Measurements from ENCODE around the gene STX1B. TPM values are rescaled to one million over a fixed set of nuclear protein-coding genes. Genes with fewer than 3 reads are reported as not detected.

The STX1B gene
- polyA plus RNA-seq, 1 experiment: 1.5 TPM

- no peak for DNase-seq (ENCODE audit: low read depth)
- CTCF ChIA-PET: no interaction called here
- no peaks in the 10 kb centered on the region for H3K36me3 ChIP-seq (ENCODE audit: control insufficient read depth, insufficient read depth, low read length)
- 0 out of 2 replicates have a peak, but pooled peaks cover 2% of the 10 kb centered on the region for H3K27me3 ChIP-seq (ENCODE audit: control insufficient read depth, insufficient read depth, low read length)
- peak overlapping the region; percentile 50 for H3K4me3 ChIP-seq (ENCODE audit: low read depth, low read length)
- peak; percentile 34 for TF ChIP-seq CTCF (IDR thresholded peaks at IDR 0.05; ENCODE audit: insufficient read depth, low read depth, low read length)
- POLR2A ChIA-PET: no interaction called here
Measured at GRCh38 chr16:31009894-31010584, 399 bp downstream of the STX1B start.

- no peak for TF ChIP-seq CTCF (IDR thresholded peaks at IDR 0.05; ENCODE audit: insufficient read depth, low read depth, low read length)
- CTCF ChIA-PET: interaction anchor here (0.7 to 1.2 kb wide), 4 partner anchors 10 to 55 kb away, joined by 3 to 6 read pairs (median 3); partner anchors contain the start of gene HSD3B7
- no peak overlapping the region for H3K4me3 ChIP-seq (ENCODE audit: low read depth, low read length)
- H3K36me3 ChIP-seq (ENCODE audit: control insufficient read depth, insufficient read depth, low read length): no peaks in the 10 kb centered on the region
- H3K27me3 ChIP-seq (ENCODE audit: control insufficient read depth, insufficient read depth, low read length): no peaks in the 10 kb centered on the region
- POLR2A ChIA-PET: no interaction called here
- no peak for DNase-seq (ENCODE audit: low read depth)
Measured at GRCh38 chr16:31009120-31009519, 1.3 kb downstream of the STX1B start.

GRCh38 chr16:31008551-31008950, 1.9 kb downstream of the STX1B start:
- Histone ChIP-seq H3K36me3 (ENCODE audit: control insufficient read depth, insufficient read depth, low read length) (no peaks in the 10 kb centered on the region), H3K4me3 (ENCODE audit: low read depth, low read length) (no peak overlapping the region), H3K27me3 (ENCODE audit: control insufficient read depth, insufficient read depth, low read length) (no peaks in the 10 kb centered on the region)
- CTCF ChIA-PET: interaction anchor here (0.7 to 1.2 kb wide), 4 partner anchors 10 to 55 kb away, joined by 3 to 6 read pairs (median 3); partner anchors contain the start of gene HSD3B7
- DNase-seq (ENCODE audit: low read depth): no peak
- POLR2A ChIA-PET: interaction anchor here (1.1 kb wide), 1 partner anchor 10 kb away, joined by 3 read pairs; no protein-coding TSS in a partner anchor
- no peak for TF ChIP-seq CTCF (IDR thresholded peaks at IDR 0.05; ENCODE audit: insufficient read depth, low read depth, low read length)

- Histone ChIP-seq H3K4me3 (ENCODE audit: low read depth, low read length) (no peak overlapping the region), H3K27me3 (ENCODE audit: control insufficient read depth, insufficient read depth, low read length) (no peaks in the 10 kb centered on the region), H3K36me3 (ENCODE audit: control insufficient read depth, insufficient read depth, low read length) (no peaks in the 10 kb centered on the region)
- POLR2A ChIA-PET: interaction anchor here (1.1 kb wide), 1 partner anchor 10 kb away, joined by 3 read pairs; no protein-coding TSS in a partner anchor
- CTCF ChIA-PET: interaction anchor here (1.2 kb wide), 1 partner anchor 9 kb away, joined by 6 read pairs; no protein-coding TSS in a partner anchor
- no peak for DNase-seq (ENCODE audit: low read depth)
- TF ChIP-seq CTCF (IDR thresholded peaks at IDR 0.05; ENCODE audit: insufficient read depth, low read depth, low read length): no peak
Measured at GRCh38 chr16:31008149-31008548, 2.3 kb downstream of the STX1B start.

- no peaks in the 10 kb centered on the region for H3K36me3 ChIP-seq (ENCODE audit: control insufficient read depth, insufficient read depth, low read length)
- DNase-seq (ENCODE audit: low read depth): no peak
- ChIA-PET POLR2A (interaction anchor here (1.1 kb wide), 1 partner anchor 9 kb away, joined by 3 read pairs; no protein-coding TSS in a partner anchor), CTCF (no interaction called here)
- no peak overlapping the region for H3K4me3 ChIP-seq (ENCODE audit: low read depth, low read length)
- no peaks in the 10 kb centered on the region for H3K27me3 ChIP-seq (ENCODE audit: control insufficient read depth, insufficient read depth, low read length)
- TF ChIP-seq CTCF (IDR thresholded peaks at IDR 0.05; ENCODE audit: insufficient read depth, low read depth, low read length): no peak
Measured at GRCh38 chr16:31007684-31008083, 2.8 kb downstream of the STX1B start.
